Neural cell (in vitro differentiated cells): ENCODE measurements around the gene DCPS. TPM values are rescaled to one million over a fixed set of nuclear protein-coding genes. Genes with fewer than 3 reads are reported as not detected.
"Not testable (repeated sequence)": the region's sequence is repeated elsewhere in the genome, so short reads cannot be mapped to it uniquely, and the experiment has no call there.

Source experiments
- H2AFZ ChIP-seq: fragments of 200-600, 300-800 bp; sonication (generic), shearing (Covaris generic); 2 replicates; pipeline ENCODE4 v1.6.0; 2014; ENCODE audit warnings: low read depth, mild to moderate bottlenecking, antibody characterized with exemption, low read length, moderate library complexity
- H3F3A ChIP-seq: fragments of 200-600 bp; shearing (Covaris generic); 2 replicates; pipeline ENCODE4 v1.6.1; 2016; ENCODE audit warnings: mild to moderate bottlenecking, moderate library complexity, mixed read lengths, antibody characterized with exemption, low read length; ENCODE audit not compliant: insufficient read depth, poor library complexity, severe bottlenecking
- H3K27ac ChIP-seq: fragments of 200-600, 300-800 bp; sonication (generic), shearing (Covaris generic); 2 replicates; pipeline ENCODE4 v1.5.1; 2014; ENCODE audit warnings: mild to moderate bottlenecking, low read length, moderate library complexity
- H3K27me3 ChIP-seq: fragments of 300-800, 200-600 bp; sonication (generic), shearing (Covaris generic); 2 replicates; pipeline ENCODE4 v1.6.0; 2014; ENCODE audit warnings: mild to moderate bottlenecking, low read depth, low read length, moderate library complexity; ENCODE audit not compliant: insufficient read depth
- H3K36me3 ChIP-seq: fragments of 300-800, 200-600 bp; sonication (generic), shearing (Covaris generic); 2 replicates; pipeline ENCODE4 v1.5.1; 2014; ENCODE audit warnings: mild to moderate bottlenecking, antibody characterized with exemption, low read length, moderate library complexity; ENCODE audit not compliant: insufficient read depth
- H3K4me2 ChIP-seq: fragments of 300-800, 200-600 bp; sonication (generic), shearing (Covaris generic); 2 replicates; pipeline ENCODE4 v1.6.0; 2014; ENCODE audit warnings: mild to moderate bottlenecking, low read length
- H3K4me3 ChIP-seq: fragments of 300-800, 200-600 bp; sonication (generic), shearing (Covaris generic); 2 replicates; pipeline ENCODE4 v1.5.1; 2014; ENCODE audit warnings: mild to moderate bottlenecking, low read length, moderate library complexity
- H3K79me2 ChIP-seq: fragments of 200-600 bp; shearing (Covaris generic); replicated peaks from 2 replicates; pipeline ENCODE4 v1.6.0; 2014; ENCODE audit warnings: mild to moderate bottlenecking, low read length, moderate library complexity; ENCODE audit not compliant: insufficient read depth
- H3K9ac ChIP-seq: fragments of 300-800, 200-600 bp; sonication (generic), shearing (Covaris generic); 2 replicates; pipeline ENCODE4 v1.6.1; 2016; ENCODE audit warnings: mild to moderate bottlenecking, low read length, mixed read lengths
- H3K9me2 ChIP-seq: fragments of 200-600 bp; shearing (Covaris generic); 2 replicates; pipeline ENCODE4 v1.6.1; 2016; ENCODE audit warnings: mild to moderate bottlenecking, low read length, mixed read lengths; ENCODE audit not compliant: insufficient read depth
- H3K9me3 ChIP-seq: fragments of 200-600, 300-800 bp; sonication (generic), shearing (Covaris generic); 2 replicates; pipeline ENCODE4 v1.6.1; 2016; ENCODE audit warnings: mild to moderate bottlenecking, mixed run types, low read length, moderate library complexity, mixed read lengths
- H4K20me1 ChIP-seq: fragments of 200-600 bp; shearing (Covaris generic); 2 replicates; pipeline ENCODE4 v1.6.1; 2016; ENCODE audit warnings: mild to moderate bottlenecking, mixed run types; ENCODE audit not compliant: insufficient read depth
- CTCF ChIP-seq: fragments of 450-650 bp; IDR thresholded peaks from 2 replicates; pipeline ENCODE4 v1.5.1; 2014; ENCODE audit warnings: antibody characterized with exemption, mild to moderate bottlenecking, moderate library complexity; ENCODE audit not compliant: poor library complexity, severe bottlenecking
- EP300 ChIP-seq: fragments of 450-650 bp; conservative IDR thresholded peaks from 2 replicates; pipeline ENCODE4 v1.6.1; 2014; ENCODE audit warnings: antibody characterized with exemption, mild to moderate bottlenecking, moderate library complexity; ENCODE audit not compliant: poor library complexity, severe bottlenecking
- EZH2 ChIP-seq: fragments of 200-600, 300-800 bp; shearing (Covaris generic), sonication (generic); IDR thresholded peaks from 2 replicates; pipeline ENCODE4 v1.6.1; 2014; ENCODE audit warnings: antibody characterized with exemption, low read length, borderline replicate concordance, mild to moderate bottlenecking; ENCODE audit not compliant: insufficient read depth, poor library complexity, severe bottlenecking
- MXI1 ChIP-seq: fragments of 450-650 bp; conservative IDR thresholded peaks from 2 replicates; pipeline ENCODE4 v1.6.1; 2014; ENCODE audit warnings: antibody characterized with exemption, mild to moderate bottlenecking; ENCODE audit not compliant: poor library complexity, severe bottlenecking
- POLR2AphosphoS5 ChIP-seq: IDR thresholded peaks from 2 replicates; pipeline ENCODE4 v1.6.1; 2012
- RAD21 ChIP-seq: fragments of 450-650 bp; conservative IDR thresholded peaks from 2 replicates; pipeline ENCODE4 v1.6.1; 2014; ENCODE audit warnings: antibody characterized with exemption, mild to moderate bottlenecking, moderate library complexity
- REST ChIP-seq: IDR thresholded peaks from 2 replicates; pipeline ENCODE4 v1.6.1; 2012; ENCODE audit warnings: borderline replicate concordance
- SMC3 ChIP-seq: fragments of 450-650 bp; conservative IDR thresholded peaks from 2 replicates; pipeline ENCODE4 v1.6.1; 2014; ENCODE audit warnings: antibody characterized with exemption, mild to moderate bottlenecking, moderate library complexity; ENCODE audit not compliant: poor library complexity
- TAF1 ChIP-seq: IDR thresholded peaks from 2 replicates; pipeline ENCODE4 v1.6.1; 2012; ENCODE audit warnings: low read depth
- polyA plus RNA-seq: library from polyadenylated mRNA; depleted of rRNA; stranded (reverse); fragments of >200 nt; gene quantifications from 2 replicates; pipeline ENCODE4 v1.2.3, GENCODE V29; 2014

DCPS gene
- polyA plus RNA-seq, 1 donor from 2014 or later: 6.4 TPM

- Histone ChIP-seq H3K4me2 (no peak overlapping the region), H3K36me3 (no peaks in the 10 kb centered on the region), H3K9me2 (no peaks in the 10 kb centered on the region), H3F3A (no peaks in the 10 kb centered on the region), H3K27ac (no peak overlapping the region), H4K20me1 (no peaks in the 10 kb centered on the region), H3K27me3 (no peaks in the 10 kb centered on the region), H3K4me3 (no peak overlapping the region), H3K9ac (no peak overlapping the region), H3K9me3 (no peaks in the 10 kb centered on the region), H3K79me2 (no peaks in the 10 kb centered on the region), H2AFZ (no peak overlapping the region)
- TF ChIP-seq REST (no peak), RAD21 (no peak), MXI1 (no peak), TAF1 (no peak), CTCF (no peak), EP300 (no peak)
Measured at GRCh38 chr11:126378763-126379162, 74.9 kb downstream of the DCPS start.

- Histone ChIP-seq H3K9ac (no peak overlapping the region), H3K27me3 (no peaks in the 10 kb centered on the region), H4K20me1 (no peaks in the 10 kb centered on the region), H3K4me2 (no peak overlapping the region), H2AFZ (no peak overlapping the region), H3K79me2 (no peaks in the 10 kb centered on the region), H3K36me3 (no peaks in the 10 kb centered on the region), H3F3A (no peaks in the 10 kb centered on the region), H3K9me2 (no peaks in the 10 kb centered on the region), H3K27ac (no peak overlapping the region), H3K9me3 (no peaks in the 10 kb centered on the region), H3K4me3 (no peak overlapping the region)
- TF ChIP-seq EZH2 (no peak), CTCF (no peak), POLR2AphosphoS5 (no peak), SMC3 (no peak), RAD21 (no peak), EP300 (no peak), REST (no peak), TAF1 (no peak), MXI1 (no peak)
Measured at GRCh38 chr11:126380909-126381308, 77.0 kb downstream of the DCPS start.

- H3K79me2 ChIP-seq, H3K36me3 ChIP-seq, H3K4me2 ChIP-seq, H3K27me3 ChIP-seq, H3K4me3 ChIP-seq, H3K9ac ChIP-seq, H2AFZ ChIP-seq, H4K20me1 ChIP-seq, H3K27ac ChIP-seq, H3K9me2 ChIP-seq, H3F3A ChIP-seq, H3K9me3 ChIP-seq: not testable (repeated sequence)
Measured at GRCh38 chr11:126381960-126382359, 78.1 kb downstream of the DCPS start.
